Spleen (tissue), 7 donors: ENCODE measurements around the gene ZNF490.

Experiments used
- CTCF ChIP-seq, 11 experiments: fragments of 200-600 bp in 7 of 11; fragments of 450-650 bp in 4 of 11; sonication (generic) in 4 of 11; IDR thresholded peaks in 8 of 11; conservative IDR thresholded peaks in 3 of 11; 1 replicate in 7 of 11; 2 replicates in 4 of 11; pipeline versions ENCODE4 v1.4.0 to v1.8.0; 2016 to 2021; ENCODE audit warnings: antibody characterized with exemption in 11 of 11, inconsistent platforms in 4 of 11, mild to moderate bottlenecking in 1 of 11
- POLR2A ChIP-seq, 3 donors: fragments of 450-650 bp; IDR thresholded peaks; one replicate each; pipeline ENCODE4 v1.5.1; 2017; ENCODE audit warnings: antibody characterized with exemption in 3 of 3, mild to moderate bottlenecking in 1 of 3
- POLR2AphosphoS5 ChIP-seq, 3 donors: sonication (generic); formaldehyde crosslinking; IDR thresholded peaks; one replicate each; pipeline ENCODE4 v1.5.1; 2017; ENCODE audit warnings: antibody characterized with exemption in 3 of 3
- donor health status: DM: no; HTN: no; CAD: no; lungs with moderate emphysema.
- donor health status: DM: no; HTN: no; CAD: no.
- donor health status: DM: no; HTN: no; CAD: no.

DNA sequence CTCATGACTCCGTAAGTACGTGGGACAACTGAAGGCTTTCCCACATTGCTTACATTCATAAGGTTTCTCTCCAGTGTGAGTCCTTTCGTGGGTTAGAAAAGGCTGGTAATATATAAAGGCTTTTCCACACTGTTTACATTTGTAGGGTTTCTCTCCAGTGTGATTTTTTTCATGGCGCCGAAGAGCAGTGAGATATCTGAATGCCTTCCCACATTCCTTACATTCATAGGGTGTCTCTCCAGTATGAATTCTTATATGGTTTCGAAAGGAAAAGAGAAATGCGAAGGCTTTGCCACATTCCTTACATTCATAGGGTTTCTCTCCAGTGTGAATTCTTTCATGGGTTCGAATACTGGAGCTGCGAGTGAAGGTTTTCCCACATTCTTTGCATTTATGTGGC is 29.5 kb downstream of the ZNF490 start:
- TF ChIP-seq CTCF (IDR thresholded peaks at IDR 0.05 in 8 of 11, conservative IDR thresholded peaks at IDR 0.05 in 3 of 11) (no peak), POLR2A (IDR thresholded peaks at IDR 0.05) (no peak), POLR2AphosphoS5 (IDR thresholded peaks at IDR 0.05) (no peak)
